Right atrium auricular region (tissue), 2 donors: ENCODE measurements around the gene ARID4B. TPM values are rescaled to one million over a fixed set of nuclear protein-coding genes. Genes with fewer than 3 reads are reported as not detected.

Experiments
- DNase-seq: peaks from one replicate; pipeline ENCODE4 v3.0.0-alpha.2; 2019; ENCODE audit warnings: low spot score
- H3K27ac ChIP-seq, 2 donors: fragments of 200-600 bp; sonication (generic); 1 replicate in 1 of 2; 2 replicates in 1 of 2; pipeline ENCODE4 v1.5.1; 2016 to 2019
- H3K27me3 ChIP-seq, 2 donors: fragments of 200-600 bp; sonication (generic); one replicate each; pipeline versions ENCODE4 v1.5.1 to v1.6.0; 2017 to 2019
- H3K36me3 ChIP-seq: fragments of 200-600 bp; sonication (generic); one replicate; pipeline ENCODE4 v1.5.1; 2016
- H3K4me1 ChIP-seq, 2 donors: fragments of 200-600 bp; sonication (generic); one replicate each; pipeline versions ENCODE4 v1.5.1 to v1.6.0; 2017 to 2019
- H3K4me3 ChIP-seq, 2 donors: fragments of 200-600 bp; sonication (generic); 1 replicate in 1 of 2; 2 replicates in 1 of 2; pipeline ENCODE4 v1.5.1; 2017 to 2019; ENCODE audit warnings: mild to moderate bottlenecking in 1 of 2, moderate library complexity in 1 of 2
- H3K9me3 ChIP-seq, 2 donors: fragments of 200-600 bp; sonication (generic); one replicate each; pipeline ENCODE4 v1.5.1; 2019
- total RNA-seq, 2 donors: library from RNA; depleted of rRNA; stranded (reverse); fragments of >200 nt; gene quantifications; one replicate each; pipeline ENCODE4 v1.1.0, GENCODE V29; 2016
- TF ChIP-seq, protein P1 (sequence below), 2 donors: fragments of 200-600 bp; sonication (generic); IDR thresholded peaks; one replicate each; pipeline ENCODE4 v1.5.1; 2019; ENCODE audit warnings: antibody characterized with exemption in 2 of 2

Gene ARID4B
- total RNA-seq, 2 donors from 2014 or later, result 15.9 to 16.1 TPM

DNA sequence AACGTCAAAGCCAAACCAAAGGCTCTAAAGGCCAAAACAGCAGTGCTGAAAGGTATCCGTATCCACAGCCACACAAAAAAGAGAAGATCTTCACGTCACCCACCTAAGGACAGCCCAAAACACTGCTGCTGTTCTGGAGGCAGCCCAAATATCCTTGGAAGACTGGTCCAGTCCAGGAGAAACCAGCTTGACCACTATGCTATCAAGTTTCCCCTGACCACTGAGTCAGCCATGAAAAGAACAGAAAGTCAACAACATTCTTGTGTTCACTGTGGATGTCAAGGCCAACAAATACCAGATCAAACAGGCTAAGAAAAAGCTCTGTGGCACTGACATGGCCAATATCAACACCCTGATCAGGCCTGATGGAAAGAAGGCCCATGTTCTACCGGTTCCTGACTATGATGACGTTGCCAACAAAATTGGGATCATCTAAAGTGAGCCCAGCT is 32.1 kb downstream of the ARID4B start:
- H3K4me1 ChIP-seq, result peaks cover 0 to 4% of the 10 kb centered on the region in 2 donors
- H3K4me3 ChIP-seq, result no peak overlapping the region
- H3K9me3 ChIP-seq, result peaks cover 0 to 4% of the 10 kb centered on the region in 2 donors
- no peaks in the 10 kb centered on the region for H3K27me3 ChIP-seq
- DNase-seq, result no peak
- TF ChIP-seq, protein P1, sequence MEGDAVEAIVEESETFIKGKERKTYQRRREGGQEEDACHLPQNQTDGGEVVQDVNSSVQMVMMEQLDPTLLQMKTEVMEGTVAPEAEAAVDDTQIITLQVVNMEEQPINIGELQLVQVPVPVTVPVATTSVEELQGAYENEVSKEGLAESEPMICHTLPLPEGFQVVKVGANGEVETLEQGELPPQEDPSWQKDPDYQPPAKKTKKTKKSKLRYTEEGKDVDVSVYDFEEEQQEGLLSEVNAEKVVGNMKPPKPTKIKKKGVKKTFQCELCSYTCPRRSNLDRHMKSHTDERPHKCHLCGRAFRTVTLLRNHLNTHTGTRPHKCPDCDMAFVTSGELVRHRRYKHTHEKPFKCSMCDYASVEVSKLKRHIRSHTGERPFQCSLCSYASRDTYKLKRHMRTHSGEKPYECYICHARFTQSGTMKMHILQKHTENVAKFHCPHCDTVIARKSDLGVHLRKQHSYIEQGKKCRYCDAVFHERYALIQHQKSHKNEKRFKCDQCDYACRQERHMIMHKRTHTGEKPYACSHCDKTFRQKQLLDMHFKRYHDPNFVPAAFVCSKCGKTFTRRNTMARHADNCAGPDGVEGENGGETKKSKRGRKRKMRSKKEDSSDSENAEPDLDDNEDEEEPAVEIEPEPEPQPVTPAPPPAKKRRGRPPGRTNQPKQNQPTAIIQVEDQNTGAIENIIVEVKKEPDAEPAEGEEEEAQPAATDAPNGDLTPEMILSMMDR (IDR thresholded peaks at IDR 0.05), result no peak
- no peaks in the 10 kb centered on the region for H3K36me3 ChIP-seq
- no peak overlapping the region for H3K27ac ChIP-seq

- Histone ChIP-seq H3K36me3 (no peaks in the 10 kb centered on the region), H3K27ac (no peak overlapping the region), H3K4me3 (no peak overlapping the region), H3K27me3 (no peaks in the 10 kb centered on the region), H3K4me1 (peaks cover 0 to 4% of the 10 kb centered on the region in 2 donors), H3K9me3 (peaks cover 0 to 4% of the 10 kb centered on the region in 2 donors)
- DNase-seq, result no peak
- TF ChIP-seq, protein P1 (IDR thresholded peaks at IDR 0.05), result no peak
Measured at GRCh38 chr1:235293322-235293942, 34.5 kb downstream of the ARID4B start.

- Histone ChIP-seq H3K27ac (no peak overlapping the region), H3K9me3 (peaks cover 0 to 4% of the 10 kb centered on the region in 2 donors), H3K4me1 (peaks cover 0 to 4% of the 10 kb centered on the region in 2 donors), H3K27me3 (no peaks in the 10 kb centered on the region), H3K4me3 (no peak overlapping the region), H3K36me3 (no peaks in the 10 kb centered on the region)
- TF ChIP-seq, protein P1 (IDR thresholded peaks at IDR 0.05), result no peak
- no peak for DNase-seq
Measured at GRCh38 chr1:235292790-235293189, 35.2 kb downstream of the ARID4B start.

DNA sequence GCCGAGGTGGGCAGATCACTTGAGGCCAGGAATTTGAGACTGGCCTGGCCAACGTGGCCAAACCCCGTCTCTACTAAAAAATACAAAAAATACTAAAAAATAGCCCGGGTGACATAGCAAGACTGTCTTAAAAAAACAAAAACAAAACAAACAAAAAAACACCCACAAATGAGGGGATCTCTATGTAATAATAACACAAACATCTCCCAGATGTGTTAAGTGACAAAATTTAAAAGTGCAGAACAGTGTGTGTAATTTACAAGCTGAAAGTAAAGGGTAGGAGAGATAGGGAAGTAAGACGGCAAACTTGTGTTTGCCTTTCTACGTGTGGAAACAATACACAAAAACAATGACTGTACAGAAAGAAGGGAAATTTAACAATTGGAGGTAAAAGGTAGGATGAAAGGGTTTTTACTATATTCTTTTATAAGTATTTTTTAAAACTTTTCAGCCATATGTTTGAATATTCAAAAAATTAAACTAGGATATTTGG is 36.3 kb downstream of the ARID4B start:
- Histone ChIP-seq H3K27ac (no peak overlapping the region), H3K4me3 (no peak overlapping the region), H3K36me3 (no peaks in the 10 kb centered on the region), H3K4me1 (peaks cover 0 to 4% of the 10 kb centered on the region in 2 donors), H3K9me3 (no peaks in the 10 kb centered on the region), H3K27me3 (no peaks in the 10 kb centered on the region)
- DNase-seq, result no peak
- TF ChIP-seq, protein P1 (IDR thresholded peaks at IDR 0.05), result no peak

DNA sequence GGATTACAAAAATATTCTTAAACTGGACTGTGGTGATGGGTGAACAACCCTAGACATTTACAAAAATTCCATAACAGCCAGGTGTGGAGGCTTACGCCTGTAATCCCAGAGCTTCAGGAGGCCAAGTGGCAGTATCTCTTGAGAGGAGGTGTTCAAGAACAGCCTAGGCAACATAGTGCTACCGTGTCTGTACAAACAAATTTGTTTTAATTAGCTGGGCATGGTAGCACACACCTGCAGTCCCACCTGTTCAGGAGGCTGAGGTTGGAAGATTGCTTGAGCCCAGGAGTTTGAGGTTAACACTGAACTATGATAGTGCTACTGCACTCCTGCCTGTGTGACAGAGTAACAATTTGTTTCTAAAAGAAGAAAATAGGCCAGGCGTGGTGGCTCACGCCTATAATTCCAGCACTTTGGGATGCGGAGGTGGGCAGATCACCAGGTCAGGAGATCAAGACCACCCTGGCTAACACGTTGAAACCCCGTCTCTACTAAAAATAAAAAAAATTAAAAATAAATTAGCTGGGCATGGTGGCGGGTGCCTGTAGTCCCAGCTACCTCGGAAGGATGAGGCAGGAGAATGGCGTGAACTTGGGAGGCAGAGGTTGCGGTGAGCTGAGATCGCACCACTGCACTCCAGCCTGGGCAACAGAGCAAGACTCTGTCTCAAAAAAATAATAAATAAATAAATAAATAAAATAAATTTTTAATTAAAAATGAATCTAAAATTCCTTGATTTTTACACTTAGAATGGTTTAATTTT is 37.1 kb downstream of the ARID4B start:
- no peak overlapping the region for H3K27ac ChIP-seq
- TF ChIP-seq, protein P1 (IDR thresholded peaks at IDR 0.05), result no peak
- no peaks in the 10 kb centered on the region for H3K36me3 ChIP-seq
- H3K27me3 ChIP-seq, result no peaks in the 10 kb centered on the region
- DNase-seq, result no peak
- H3K4me1 ChIP-seq, result peaks cover 0 to 11% of the 10 kb centered on the region in 2 donors
- H3K4me3 ChIP-seq, result no peak overlapping the region
- H3K9me3 ChIP-seq, result no peaks in the 10 kb centered on the region
